T47D (cell line): ENCODE measurements around the gene STT3B.

ENCODE experiments used
- DNase-seq, 2 experiments: peaks; one replicate each; pipeline versions ENCODE4 v3.0.0 to v3.0.0-alpha.2; 2011 to 2012; ENCODE audit warnings: low read depth in 1 of 2, low spot score in 1 of 2
- JUND ChIP-seq: IDR thresholded peaks from 2 replicates; pipeline ENCODE4 v1.6.1; 2012; ENCODE audit warnings: low read depth
- in situ Hi-C: cut with HindIII; loops from 2 replicates; pipeline ENCODE4 v1.10.0; 2016; ENCODE audit warnings: low sequenced_read_pairs, low pct_unique_long_range_greater_than_20kb

STT3B gene

GRCh38 chr3:31532587-31533168, at the start of gene STT3B:
Gene STT3B, plus strand, starts transcription at chr3:31532925. Its CDS starts 74 bp downstream, at chr3:31532999.
- DNase-seq, result peak; percentile 79 to 92
- TF ChIP-seq JUND, result no peak
- in situ Hi-C loops, result no loop called here

GRCh38 chr3:31483776-31484175, 48.9 kb upstream of the STT3B start:
- no peak for TF ChIP-seq JUND
- no peak for DNase-seq
- in situ Hi-C loops, result no loop called here

- no peak for TF ChIP-seq JUND
- in situ Hi-C loops, result no loop called here
- no peak for DNase-seq
Measured at GRCh38 chr3:31485196-31485595, 47.5 kb upstream of the STT3B start.

GRCh38 chr3:31486865-31487533, 45.7 kb upstream of the STT3B start:
- no peak for TF ChIP-seq JUND
- no peak for DNase-seq
- in situ Hi-C loops, result no loop called here

GRCh38 chr3:31488475-31489017, 44.2 kb upstream of the STT3B start:
- TF ChIP-seq JUND, result no peak

GRCh38 chr3:31490502-31490901, 42.2 kb upstream of the STT3B start:
- no peak for DNase-seq
- in situ Hi-C loops, result no loop called here
- TF ChIP-seq JUND, result no peak

More at GRCh38 chr3:31488475-31489017, 44.2 kb upstream of the STT3B start:
- in situ Hi-C loops, result no loop called here
- DNase-seq, result no peak

GRCh38 chr3:31491660-31492059, 41.1 kb upstream of the STT3B start:
- in situ Hi-C loops, result no loop called here
- no peak for TF ChIP-seq JUND
- no peak for DNase-seq

- DNase-seq, result no peak
- in situ Hi-C loops, result no loop called here
- TF ChIP-seq JUND, result no peak
Measured at GRCh38 chr3:31493149-31493548, 39.6 kb upstream of the STT3B start.

GRCh38 chr3:31495971-31496665, 36.6 kb upstream of the STT3B start:
- DNase-seq, result no peak
- TF ChIP-seq JUND, result no peak
- in situ Hi-C loops, result no loop called here

GRCh38 chr3:31498791-31499190, 33.9 kb upstream of the STT3B start:
- in situ Hi-C loops, result no loop called here
- no peak for TF ChIP-seq JUND
- no peak for DNase-seq

- no peak for TF ChIP-seq JUND
- no peak for DNase-seq
- in situ Hi-C loops, result no loop called here
Measured at GRCh38 chr3:31499281-31499680, 33.4 kb upstream of the STT3B start.

GRCh38 chr3:31502803-31503221, 29.9 kb upstream of the STT3B start:
- in situ Hi-C loops, result no loop called here
- TF ChIP-seq JUND, result no peak
- DNase-seq, result no peak

- DNase-seq, result peak in 1 of 2 experiments; percentile 48
- no peak for TF ChIP-seq JUND
- in situ Hi-C loops, result no loop called here
Measured at GRCh38 chr3:31503456-31503855, 29.3 kb upstream of the STT3B start.
